Vagina (tissue), 2 donors: ENCODE measurements around the gene PRDM16. TPM values are rescaled to one million over a fixed set of nuclear protein-coding genes. Genes with fewer than 3 reads are reported as not detected.

Experiments
- DNase-seq, 2 donors: peaks; one replicate each; pipeline ENCODE4 v3.0.0-alpha.2; 2017; ENCODE audit errors: extremely low spot score in 2 of 2
- H3K27ac ChIP-seq: fragments of 200-600 bp; sonication (generic); one replicate; pipeline ENCODE4 v1.5.1; 2019
- H3K27me3 ChIP-seq: fragments of 200-600 bp; sonication (generic); one replicate; pipeline ENCODE4 v1.5.1; 2019
- H3K36me3 ChIP-seq, 2 donors: fragments of 200-600 bp; sonication (generic); one replicate each; pipeline ENCODE4 v1.5.1; 2017 to 2019
- H3K4me1 ChIP-seq: fragments of 200-600 bp; sonication (generic); one replicate; pipeline ENCODE4 v1.5.1; 2019
- H3K4me3 ChIP-seq, 2 donors: fragments of 200-600 bp; sonication (generic); 1 replicate in 1 of 2; 2 replicates in 1 of 2; pipeline ENCODE4 v1.5.1; 2016 to 2019
- H3K9me3 ChIP-seq: fragments of 200-600 bp; sonication (generic); one replicate; pipeline ENCODE4 v1.5.1; 2019
- POLR2A ChIP-seq, 2 donors: fragments of 450-650 bp; IDR thresholded peaks; one replicate each; pipeline ENCODE4 v1.6.1; 2017; ENCODE audit warnings: antibody characterized with exemption in 2 of 2, mild to moderate bottlenecking in 2 of 2, moderate library complexity in 2 of 2
- POLR2AphosphoS5 ChIP-seq, 2 donors: sonication (generic); formaldehyde crosslinking; IDR thresholded peaks; one replicate each; pipeline ENCODE4 v1.9.0; 2017; ENCODE audit warnings: antibody characterized with exemption in 2 of 2, mild to moderate bottlenecking in 2 of 2, low read depth in 1 of 2; ENCODE audit not compliant: insufficient read depth in 1 of 2
- intact Hi-C: fragments of 100-400 bp; cut with DNase I; formaldehyde crosslinking; loops from one replicate; pipeline ENCODE4 v1.15.1; 2023
- total RNA-seq: library from RNA; depleted of rRNA; stranded (reverse); fragments of >200 nt; gene quantifications from one replicate; pipeline ENCODE4 v1.2.3, GENCODE V29; 2016
- TF ChIP-seq, protein P1 (sequence below), 3 experiments: fragments of 450-650 bp in 2 of 3; fragments of 200-600 bp in 1 of 3; sonication (generic) in 1 of 3; IDR thresholded peaks; one replicate each; pipeline ENCODE4 v1.5.1; 2017 to 2019; ENCODE audit warnings: antibody characterized with exemption in 3 of 3, mild to moderate bottlenecking in 2 of 3, moderate library complexity in 2 of 3

PRDM16 gene
- total RNA-seq, 1 donor from 2014 or later = 3.9 TPM

DNA sequence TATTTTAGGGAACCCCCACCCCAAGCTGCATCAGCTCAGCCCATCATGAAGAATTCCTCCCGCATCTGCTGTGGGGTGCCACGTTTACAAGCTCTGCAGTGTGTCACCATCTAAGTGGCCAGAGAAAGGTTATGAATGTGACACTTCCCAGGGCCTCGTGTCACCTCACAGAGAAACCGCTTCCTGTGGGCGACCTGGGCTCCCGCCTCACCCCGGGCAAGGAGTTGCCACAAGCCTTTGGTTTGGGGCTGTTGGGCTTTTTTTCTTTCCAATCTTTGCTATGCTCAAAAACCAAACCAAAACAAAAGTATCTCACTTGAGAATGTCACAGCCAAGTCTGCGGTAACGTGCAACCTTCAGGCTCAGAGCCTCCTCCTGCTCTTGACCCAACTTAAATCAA is 303.3 kb downstream of the PRDM16 start:
- Histone ChIP-seq H3K4me1 (no peaks in the 10 kb centered on the region), H3K9me3 (no peaks in the 10 kb centered on the region), H3K27me3 (no peaks in the 10 kb centered on the region), H3K4me3 (no peak overlapping the region), H3K36me3 (no peaks in the 10 kb centered on the region), H3K27ac (no peak overlapping the region)
- intact Hi-C loops = no loop called here
- no peak for DNase-seq
- TF ChIP-seq POLR2A (IDR thresholded peaks at IDR 0.05) (no peak), POLR2AphosphoS5 (IDR thresholded peaks at IDR 0.05; ENCODE audit: insufficient read depth in 1 of 2, low read depth in 1 of 2) (no peak)
- TF ChIP-seq, protein P1, sequence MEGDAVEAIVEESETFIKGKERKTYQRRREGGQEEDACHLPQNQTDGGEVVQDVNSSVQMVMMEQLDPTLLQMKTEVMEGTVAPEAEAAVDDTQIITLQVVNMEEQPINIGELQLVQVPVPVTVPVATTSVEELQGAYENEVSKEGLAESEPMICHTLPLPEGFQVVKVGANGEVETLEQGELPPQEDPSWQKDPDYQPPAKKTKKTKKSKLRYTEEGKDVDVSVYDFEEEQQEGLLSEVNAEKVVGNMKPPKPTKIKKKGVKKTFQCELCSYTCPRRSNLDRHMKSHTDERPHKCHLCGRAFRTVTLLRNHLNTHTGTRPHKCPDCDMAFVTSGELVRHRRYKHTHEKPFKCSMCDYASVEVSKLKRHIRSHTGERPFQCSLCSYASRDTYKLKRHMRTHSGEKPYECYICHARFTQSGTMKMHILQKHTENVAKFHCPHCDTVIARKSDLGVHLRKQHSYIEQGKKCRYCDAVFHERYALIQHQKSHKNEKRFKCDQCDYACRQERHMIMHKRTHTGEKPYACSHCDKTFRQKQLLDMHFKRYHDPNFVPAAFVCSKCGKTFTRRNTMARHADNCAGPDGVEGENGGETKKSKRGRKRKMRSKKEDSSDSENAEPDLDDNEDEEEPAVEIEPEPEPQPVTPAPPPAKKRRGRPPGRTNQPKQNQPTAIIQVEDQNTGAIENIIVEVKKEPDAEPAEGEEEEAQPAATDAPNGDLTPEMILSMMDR (IDR thresholded peaks at IDR 0.05) = no peak

DNA sequence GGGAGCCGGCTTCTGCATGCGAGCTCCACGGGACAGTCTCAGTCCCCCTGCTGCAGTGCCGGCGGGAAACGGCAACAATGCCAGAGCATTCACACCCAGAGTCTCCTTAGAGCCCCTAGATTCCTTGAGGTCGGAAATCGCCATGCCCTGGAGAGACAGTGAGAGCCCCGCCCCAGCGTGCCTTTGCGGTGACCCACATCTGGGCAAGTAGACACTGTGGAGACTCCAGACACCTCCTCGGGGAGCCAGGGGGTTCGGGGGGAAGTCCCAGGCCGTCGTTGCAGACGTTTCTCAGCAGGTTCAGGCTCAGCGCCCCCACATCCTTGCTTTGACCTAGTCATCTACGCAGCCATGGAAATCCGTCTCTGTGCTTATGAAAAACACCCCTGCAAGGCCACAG is 304.2 kb downstream of the PRDM16 start:
- intact Hi-C loops = no loop called here
- Histone ChIP-seq H3K27me3 (no peaks in the 10 kb centered on the region), H3K9me3 (no peaks in the 10 kb centered on the region), H3K27ac (no peak overlapping the region), H3K4me1 (no peaks in the 10 kb centered on the region), H3K36me3 (no peaks in the 10 kb centered on the region), H3K4me3 (no peak overlapping the region)
- TF ChIP-seq POLR2A (IDR thresholded peaks at IDR 0.05) (no peak), POLR2AphosphoS5 (IDR thresholded peaks at IDR 0.05; ENCODE audit: insufficient read depth in 1 of 2, low read depth in 1 of 2) (no peak)
- TF ChIP-seq, protein P1 (IDR thresholded peaks at IDR 0.05) = no peak
- DNase-seq = no peak

DNA sequence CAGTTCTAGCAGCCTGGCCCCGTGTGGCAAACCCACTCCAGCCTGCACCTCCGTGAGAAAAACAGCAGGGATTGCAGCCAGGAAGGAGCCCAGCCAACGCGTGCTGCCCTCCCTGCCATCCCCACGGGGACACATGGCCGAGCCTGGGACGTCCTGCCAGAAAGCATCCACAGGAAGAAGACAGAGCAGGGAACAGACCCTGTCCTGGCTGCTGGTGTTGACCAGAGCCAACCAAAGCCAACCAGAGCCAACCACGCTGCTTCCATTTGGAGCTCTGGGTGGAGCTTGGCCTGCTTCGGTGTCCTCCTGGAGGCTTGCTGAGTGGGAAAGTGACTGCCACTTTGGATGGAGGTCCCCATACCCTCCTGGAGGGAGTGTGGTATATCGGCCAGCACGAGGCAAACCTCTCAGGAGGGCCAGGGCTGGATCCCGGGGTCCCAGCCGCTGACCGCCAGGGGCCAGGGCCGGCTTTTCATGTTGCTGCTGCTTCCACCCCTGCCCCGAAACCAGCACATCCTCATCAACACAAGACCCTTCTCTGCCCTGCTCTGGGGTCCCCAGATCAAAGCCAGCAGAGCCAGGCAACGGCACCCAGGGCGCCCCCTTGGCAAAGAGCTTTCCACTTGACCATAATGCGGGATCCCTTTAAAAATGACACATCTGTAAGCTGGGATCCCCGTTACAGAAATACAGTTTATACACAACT is 304.9 kb downstream of the PRDM16 start:
- Histone ChIP-seq H3K36me3 (no peaks in the 10 kb centered on the region), H3K9me3 (no peaks in the 10 kb centered on the region), H3K4me1 (no peaks in the 10 kb centered on the region), H3K4me3 (no peak overlapping the region), H3K27ac (no peak overlapping the region), H3K27me3 (no peaks in the 10 kb centered on the region)
- TF ChIP-seq, protein P1 (IDR thresholded peaks at IDR 0.05) = no peak
- no peak for TF ChIP-seq POLR2A (IDR thresholded peaks at IDR 0.05)
- TF ChIP-seq POLR2AphosphoS5 (IDR thresholded peaks at IDR 0.05; ENCODE audit: insufficient read depth in 1 of 2, low read depth in 1 of 2) = no peak
- DNase-seq = no peak
- intact Hi-C loops = no loop called here

DNA sequence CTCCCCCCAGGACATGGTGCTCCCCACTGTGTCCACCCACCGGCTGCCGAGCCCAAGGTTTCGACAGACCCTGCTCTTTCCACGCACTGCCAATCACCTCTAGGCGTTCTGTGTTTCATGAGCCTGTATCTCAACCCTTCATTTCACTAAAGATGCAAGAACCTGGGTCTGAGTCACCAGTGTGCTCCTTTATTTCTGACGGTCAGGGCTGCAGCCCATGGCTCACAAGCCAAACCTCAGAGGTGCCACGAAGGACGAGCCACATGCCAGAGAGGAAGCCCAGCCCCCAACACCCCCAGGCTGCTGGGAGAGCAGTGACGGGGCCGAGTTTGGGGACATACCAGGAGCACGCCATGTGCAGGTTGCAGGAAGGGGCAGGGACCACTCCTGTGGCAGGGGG is 306.2 kb downstream of the PRDM16 start:
- intact Hi-C loops = no loop called here
- H3K27me3 ChIP-seq = no peaks in the 10 kb centered on the region
- H3K36me3 ChIP-seq = no peaks in the 10 kb centered on the region
- H3K4me3 ChIP-seq = no peak overlapping the region
- H3K27ac ChIP-seq = no peak overlapping the region
- DNase-seq = no peak
- TF ChIP-seq POLR2A (IDR thresholded peaks at IDR 0.05) = no peak
- TF ChIP-seq, protein P1 (IDR thresholded peaks at IDR 0.05) = no peak
- TF ChIP-seq POLR2AphosphoS5 (IDR thresholded peaks at IDR 0.05; ENCODE audit: insufficient read depth in 1 of 2, low read depth in 1 of 2) = no peak
- no peaks in the 10 kb centered on the region for H3K4me1 ChIP-seq
- H3K9me3 ChIP-seq = no peaks in the 10 kb centered on the region

DNA sequence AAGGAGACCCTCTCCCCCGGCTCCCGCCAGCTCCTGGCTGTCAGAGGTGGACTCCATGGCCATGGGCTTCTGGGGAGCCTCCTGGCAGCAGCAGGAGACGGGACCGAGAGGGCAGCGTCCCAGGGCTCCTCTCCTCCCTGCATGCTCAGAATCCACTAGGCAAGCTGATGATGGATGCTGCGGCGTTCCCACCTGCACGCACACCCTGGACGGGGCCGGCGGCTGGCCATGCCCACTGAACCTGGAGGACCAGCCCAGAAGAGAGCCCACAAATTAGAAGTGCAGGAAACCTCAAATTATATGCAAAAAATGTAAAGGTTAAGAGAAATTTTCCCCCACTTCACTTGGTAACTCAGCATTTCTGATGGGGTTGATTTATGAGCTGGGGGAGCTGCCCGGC is 308.2 kb downstream of the PRDM16 start:
- intact Hi-C loops = no loop called here
- Histone ChIP-seq H3K4me3 (no peak overlapping the region), H3K9me3 (no peaks in the 10 kb centered on the region), H3K4me1 (no peaks in the 10 kb centered on the region), H3K36me3 (no peaks in the 10 kb centered on the region), H3K27me3 (no peaks in the 10 kb centered on the region), H3K27ac (no peak overlapping the region)
- no peak for DNase-seq
- no peak for TF ChIP-seq POLR2A (IDR thresholded peaks at IDR 0.05)
- TF ChIP-seq POLR2AphosphoS5 (IDR thresholded peaks at IDR 0.05; ENCODE audit: insufficient read depth in 1 of 2, low read depth in 1 of 2) = no peak
- TF ChIP-seq, protein P1 (IDR thresholded peaks at IDR 0.05) = no peak
